GM19372 (cell line): ENCODE measurements around the gene PTPRJ.

ENCODE experiments used
- ATAC-seq: cut with Tn5 transposase; IDR thresholded peaks from one replicate; pipeline ENCODE4 v1.9.1; 2021; ENCODE audit warnings: mild to moderate bottlenecking, low read depth, moderate library complexity; ENCODE audit not compliant: unreplicated experiment

Gene PTPRJ

DNA sequence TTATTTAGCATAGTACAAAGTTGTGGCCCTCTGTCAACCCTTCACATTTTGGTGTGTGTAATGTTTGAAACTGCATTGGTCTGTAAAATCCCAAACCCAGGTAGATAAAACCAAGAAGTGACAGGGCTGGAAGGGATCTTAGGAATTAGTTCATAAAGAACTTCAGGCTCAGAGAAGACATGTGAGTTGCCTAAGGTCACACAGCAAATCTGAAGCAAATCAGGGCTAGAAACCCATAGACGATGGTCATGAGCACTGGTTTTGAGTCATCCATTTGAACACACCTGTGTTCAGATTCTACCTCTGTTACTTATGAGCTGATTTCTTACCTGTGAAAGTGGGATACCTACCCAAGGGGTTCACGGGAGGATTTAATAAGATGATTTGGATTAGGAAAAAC is 107.1 kb downstream of the PTPRJ start:
- no peak for ATAC-seq

DNA sequence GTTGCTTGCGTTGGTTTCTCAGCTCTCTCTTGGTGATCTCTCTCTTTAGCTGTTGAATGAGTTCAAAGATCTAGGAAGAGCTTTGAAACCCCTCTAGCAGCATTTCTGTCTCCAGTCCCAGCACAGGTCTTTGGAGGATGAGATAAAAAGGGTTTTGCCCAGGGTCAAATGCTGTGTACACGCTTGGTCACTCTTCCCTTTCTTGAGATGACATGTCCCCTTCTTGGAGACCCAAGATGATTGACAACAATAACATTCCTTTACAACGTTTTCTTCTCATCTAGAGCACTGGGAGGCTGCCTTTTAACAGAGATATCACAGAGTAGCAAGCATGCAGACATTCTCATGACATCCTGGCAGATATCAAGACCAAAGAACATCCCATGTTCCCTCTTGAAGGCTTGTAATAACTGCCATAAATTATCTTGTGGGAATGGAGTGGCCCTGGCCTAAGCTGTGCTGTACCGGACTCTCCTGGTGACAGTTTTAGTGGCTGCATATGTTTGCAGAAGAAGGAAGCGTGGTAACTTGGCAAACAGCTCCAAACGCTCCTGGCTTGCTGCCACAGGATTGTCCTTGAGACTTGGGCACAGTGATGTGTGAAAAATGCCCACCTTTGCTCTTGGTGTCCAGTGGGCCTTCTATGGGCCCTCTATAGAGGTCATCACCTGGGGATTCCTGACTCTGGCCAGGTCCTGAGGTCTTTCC is 107.8 kb downstream of the PTPRJ start:
- no peak for ATAC-seq

DNA sequence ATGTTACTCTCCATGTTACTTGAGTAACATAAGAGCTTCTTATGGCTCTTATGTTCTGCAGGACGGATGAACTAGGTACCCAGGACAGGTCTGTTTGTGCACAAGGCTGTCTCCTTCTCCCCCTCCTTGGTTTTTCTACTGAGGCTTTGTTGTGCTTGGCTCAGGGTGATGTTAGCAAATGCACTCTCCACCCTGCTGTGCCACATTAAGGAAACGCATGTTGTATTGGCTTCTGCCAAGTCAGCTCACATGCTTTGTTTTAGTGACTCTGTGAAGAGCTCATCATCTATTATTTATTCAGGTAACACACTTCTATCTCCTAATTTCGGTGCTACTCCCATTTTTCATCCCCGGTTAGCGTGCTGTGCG is 108.3 kb downstream of the PTPRJ start:
- no peak for ATAC-seq

DNA sequence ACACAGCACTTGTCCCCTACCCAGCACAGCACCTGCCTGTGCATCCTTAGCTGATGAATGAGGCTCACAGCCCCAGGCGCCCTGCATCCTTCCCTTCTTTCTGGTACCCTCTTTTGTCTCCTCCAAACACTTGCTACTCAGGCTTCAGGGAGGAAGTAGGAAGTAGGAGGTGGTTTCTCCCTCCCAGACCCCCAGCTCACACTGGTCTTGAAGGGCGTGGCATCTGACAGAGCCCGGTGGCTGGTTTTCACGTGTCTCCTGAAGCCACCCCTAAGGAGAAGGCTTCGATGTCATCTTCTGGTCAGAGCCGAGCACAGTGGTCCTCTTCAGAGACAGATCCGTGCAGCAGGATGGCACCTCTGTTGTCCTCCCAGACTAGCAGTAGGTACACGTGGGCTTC is 109.8 kb downstream of the PTPRJ start:
- ATAC-seq = no peak

DNA sequence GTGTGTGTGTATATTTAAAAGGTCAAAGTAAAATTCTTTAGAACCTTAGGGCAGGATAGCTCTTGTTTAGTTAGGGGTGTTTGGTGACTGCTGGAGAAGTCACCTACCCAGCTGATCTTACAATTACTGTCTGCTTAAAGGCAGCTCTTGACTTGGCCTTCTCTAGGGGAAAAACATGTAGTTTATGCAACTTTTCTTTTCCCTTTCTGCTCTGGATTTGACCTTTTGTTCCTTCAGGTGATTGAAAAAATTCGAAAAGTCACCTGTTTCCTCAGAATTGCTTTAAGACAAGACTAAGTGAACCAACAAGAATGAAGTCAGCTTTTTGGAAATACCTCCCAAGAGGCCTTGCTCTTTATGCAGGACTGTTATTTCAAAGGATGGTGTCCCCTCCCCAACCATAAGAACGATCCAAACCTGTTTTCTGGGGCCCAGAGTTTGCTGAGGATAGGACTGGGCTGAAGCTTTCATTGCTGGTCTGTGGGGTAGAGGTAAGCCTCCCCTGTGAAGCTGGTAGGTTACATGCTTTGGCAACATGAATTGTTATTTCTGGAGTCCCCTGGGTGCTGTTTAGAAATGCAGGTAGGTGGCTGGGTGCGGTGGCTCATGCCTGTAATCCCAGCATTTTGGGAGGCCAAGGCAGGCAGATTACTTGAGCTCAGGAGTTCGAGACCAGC is 111.2 kb downstream of the PTPRJ start:
- ATAC-seq = no peak

DNA sequence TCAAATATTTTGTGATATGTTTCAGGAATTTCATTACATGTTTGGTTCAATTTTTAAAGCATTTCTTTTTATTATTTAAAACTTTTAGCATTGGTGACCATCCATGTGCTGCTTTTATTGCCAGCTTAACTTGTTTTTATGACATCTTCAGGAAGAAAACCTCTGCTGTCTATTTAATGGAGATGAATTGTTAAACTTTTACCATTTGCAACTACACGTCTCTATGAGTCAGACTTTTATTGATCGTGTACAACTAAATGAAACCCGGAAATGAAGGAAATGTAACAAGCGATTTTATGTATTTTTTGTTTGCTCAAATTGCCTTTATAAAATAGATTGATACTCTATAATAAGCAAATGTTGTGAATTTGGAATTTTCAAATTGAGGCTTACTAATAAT is 113.0 kb downstream of the PTPRJ start:
- ATAC-seq = no peak

DNA sequence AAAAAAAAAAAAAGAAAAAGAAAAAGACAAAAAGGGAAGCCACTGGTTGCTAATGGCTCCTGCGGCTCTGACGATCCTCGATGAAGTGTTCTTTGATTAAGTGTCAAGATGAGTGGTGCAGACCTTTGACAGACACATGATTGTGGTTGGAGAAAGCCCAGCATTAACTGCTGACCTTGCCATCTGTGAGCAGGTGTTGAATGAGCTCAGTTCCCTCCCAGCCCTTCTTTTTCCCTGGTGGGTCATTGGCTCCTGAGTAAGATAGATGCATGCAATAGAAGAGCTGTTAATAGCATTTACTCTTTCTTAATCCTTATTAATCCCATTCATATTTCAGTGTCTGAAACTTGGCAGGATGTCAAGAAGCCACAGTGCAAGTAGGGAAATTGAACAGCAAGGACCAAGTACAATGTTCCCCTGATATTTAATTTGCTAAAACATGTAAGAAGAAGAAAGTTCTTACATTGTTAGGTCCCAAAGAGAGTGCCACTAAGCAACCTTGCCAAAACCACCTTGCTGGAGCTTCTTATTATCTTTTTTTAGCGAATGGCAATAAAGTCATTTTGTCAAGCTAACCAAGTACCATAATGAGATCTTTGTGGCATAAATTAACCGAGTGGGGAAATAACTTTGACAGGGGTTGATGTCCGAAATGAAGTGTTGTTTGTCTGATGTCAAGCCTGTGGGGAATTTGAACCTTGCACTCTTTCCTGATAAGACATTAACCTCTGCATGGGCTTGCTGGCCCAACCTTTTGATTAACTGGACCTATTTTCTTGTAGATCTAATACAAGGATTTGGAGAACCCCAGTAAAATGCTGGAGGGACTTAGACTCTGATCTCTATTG is 113.7 kb downstream of the PTPRJ start:
- no peak for ATAC-seq

DNA sequence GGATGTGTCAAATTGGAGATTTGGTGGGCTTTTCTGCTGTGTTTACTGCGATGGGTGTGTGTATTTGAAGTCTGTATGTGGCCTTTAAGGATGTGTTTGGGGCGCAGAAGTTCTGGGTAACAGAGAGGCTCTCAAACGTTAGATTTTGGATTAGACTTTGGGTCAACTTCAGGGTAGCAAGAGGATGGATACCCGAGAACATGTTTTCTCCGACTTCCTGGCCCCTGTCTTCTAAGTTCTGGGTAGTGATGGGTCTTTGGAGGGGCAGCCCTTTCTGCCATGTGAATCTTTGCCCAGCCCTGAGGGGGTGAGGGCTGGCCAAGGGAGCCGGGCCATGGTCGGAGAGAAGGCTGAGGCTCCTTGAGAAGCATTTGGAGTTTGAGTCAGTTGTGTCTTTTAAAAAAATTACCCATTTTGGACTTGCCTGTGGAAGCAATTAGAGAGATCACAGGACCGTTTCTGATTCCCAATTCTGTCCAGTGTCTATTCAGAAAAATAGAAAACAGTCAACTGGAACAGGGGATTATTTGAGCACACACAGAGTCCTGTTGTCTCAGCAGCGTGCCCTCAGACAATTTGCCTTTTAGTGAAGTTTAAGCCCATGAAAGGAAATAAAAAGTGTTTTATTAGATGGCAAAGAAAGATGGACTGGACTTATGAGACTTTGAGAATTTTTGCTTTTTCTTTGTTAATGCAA is 114.4 kb downstream of the PTPRJ start:
- no peak for ATAC-seq

DNA sequence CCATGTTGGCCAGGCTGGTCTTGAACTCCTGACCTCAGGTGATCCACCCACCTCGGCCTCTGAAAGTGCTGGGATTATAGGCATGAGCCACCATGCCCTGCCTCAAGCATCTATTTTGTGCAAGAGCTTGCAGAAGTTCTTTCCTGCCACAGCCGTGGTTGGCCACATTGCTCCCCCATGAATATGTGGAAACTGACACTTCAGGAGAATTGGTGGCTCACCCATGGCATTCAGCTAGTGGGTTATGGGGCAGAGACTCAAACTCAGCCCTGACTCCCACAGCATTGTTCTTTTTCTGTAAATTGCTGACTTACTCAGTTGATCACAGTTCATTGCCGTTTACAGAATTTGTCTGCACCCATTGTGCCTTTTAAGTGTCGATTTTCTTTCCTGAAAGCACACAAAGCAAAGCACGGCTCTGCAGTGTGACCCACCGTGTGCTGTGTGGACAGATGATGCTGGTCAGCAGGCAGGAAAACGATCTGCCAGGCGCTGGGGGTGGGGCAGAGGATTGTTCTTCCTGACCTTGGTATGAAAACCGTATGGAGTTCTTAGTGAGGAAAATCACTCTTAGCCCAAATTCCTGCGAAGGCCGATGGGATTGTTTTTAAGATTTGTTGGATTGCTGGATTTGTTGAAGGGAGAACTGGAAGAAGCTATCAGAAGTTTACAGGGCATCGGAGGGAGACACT is 115.6 kb downstream of the PTPRJ start:
- ATAC-seq = no peak

DNA sequence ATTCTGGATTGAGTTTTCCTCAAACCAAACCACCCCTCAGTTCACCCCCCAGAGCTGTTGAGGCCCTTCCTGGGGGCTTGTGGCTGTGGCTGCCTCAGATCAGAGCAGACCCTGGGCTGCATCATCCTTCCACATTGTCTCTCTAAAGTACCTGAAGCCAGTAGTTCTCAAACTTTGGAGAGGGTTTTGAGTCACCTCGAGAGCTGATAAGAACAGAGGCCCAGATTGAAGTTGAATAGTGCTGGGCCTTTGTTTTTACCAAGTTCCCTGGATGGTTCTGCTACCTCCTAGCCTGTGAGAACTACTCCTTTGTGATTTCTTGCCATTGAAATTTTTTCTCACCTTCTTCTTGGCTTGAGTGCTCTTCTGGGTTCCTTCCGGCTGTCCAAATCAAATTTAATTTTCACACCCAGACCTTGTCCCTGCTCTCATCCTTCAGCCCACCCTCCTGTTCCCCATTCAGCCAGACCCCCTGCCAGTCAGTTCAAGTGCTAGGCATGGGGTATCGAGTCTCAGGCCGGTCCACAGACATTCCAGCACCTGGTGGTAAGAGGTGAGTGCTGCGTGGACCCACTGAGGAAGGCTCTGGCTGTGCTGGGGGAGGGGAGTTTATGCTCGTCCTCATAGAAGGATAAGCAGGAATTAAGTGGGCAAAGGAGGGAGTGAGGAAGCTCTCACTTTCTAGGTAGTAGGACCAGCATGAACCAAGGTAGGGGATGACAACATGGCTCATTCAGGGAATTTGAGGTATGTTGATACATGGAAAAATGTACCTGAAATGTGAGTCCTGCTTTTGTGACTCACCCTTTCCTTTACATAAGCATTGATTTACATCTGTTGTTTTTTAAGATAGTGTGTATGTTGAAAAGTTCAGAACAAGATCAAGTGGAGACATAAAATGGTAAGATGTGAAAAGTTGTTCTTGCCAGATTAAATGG is 116.5 kb downstream of the PTPRJ start:
- ATAC-seq = no peak

DNA sequence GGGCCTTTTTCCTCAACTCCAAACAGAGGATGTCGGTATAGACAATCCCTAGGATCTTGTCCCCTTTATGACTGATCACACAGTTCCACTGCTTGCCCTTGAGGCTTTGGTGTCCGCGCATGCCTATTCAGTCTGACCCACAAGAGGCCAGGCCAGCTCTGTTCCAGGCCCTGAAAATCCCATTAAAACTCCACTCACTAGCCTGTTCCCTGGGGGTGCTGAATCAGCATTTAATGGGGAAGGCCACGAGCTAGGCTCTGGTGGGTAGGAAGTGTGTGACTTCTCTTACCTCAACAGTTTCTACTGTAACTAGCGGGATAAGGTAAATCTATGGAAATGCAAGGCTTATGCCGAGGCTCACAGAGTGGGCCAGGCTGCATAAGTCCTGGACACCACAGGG is 117.7 kb downstream of the PTPRJ start:
- ATAC-seq = no peak

DNA sequence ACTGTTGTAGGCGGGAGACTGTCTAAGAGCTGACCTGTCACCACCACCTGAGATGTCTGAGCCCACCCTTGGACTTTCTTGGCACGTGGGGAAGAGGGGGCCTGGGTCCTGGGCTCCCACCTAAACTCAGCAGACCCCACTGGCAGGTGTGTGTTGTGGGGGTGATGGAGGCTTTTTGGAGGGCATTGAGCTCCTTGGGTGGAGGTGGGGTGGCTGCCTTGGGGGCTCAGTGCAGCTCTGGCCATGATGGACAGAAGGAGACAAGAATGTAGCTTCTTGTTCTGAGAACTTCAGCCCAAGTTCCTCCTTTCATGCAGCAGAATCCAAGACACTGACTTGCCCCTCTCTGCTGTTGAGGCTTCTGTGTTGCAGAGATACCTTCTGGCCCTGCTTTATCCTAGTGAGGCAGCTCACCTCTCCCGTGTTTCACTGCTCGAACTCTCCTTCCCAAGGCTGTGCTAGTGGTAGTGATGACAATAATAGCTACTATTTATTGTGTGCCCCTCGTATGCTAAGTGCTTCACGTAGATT is 119.6 kb downstream of the PTPRJ start:
- no peak for ATAC-seq

DNA sequence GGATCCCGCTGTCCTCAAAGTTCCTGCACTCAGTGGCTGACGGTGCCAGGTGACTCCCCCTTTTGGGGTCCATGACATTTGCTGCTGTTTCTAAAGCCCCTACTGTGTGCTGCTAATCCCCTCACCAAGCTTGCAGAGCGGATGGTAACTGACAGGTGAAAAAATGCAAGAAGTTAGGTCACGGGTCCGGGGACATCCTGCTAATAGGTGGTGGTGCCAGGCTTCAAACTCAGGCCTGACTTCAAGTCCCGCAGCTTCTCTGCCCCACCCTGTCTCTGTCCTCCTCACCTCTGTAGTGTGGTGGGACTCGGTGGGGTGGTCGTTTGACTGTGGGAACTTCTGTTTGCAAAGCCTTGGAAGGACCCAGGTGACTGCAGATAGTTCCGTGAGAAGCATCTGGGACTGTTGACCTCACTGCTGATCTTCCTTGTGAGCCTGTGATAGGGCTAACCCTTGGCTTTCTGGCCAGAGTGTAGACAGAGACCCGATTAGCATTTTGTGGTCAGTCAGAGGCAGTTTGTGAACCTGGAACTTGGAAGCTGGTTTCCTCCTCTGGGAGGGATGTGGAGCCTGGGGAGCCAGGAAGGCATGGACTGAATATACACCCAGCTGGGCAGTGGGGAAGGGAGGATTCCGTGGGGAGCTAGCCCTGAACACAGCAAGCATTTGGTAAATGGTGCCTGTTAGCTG is 120.8 kb downstream of the PTPRJ start:
- no peak for ATAC-seq

DNA sequence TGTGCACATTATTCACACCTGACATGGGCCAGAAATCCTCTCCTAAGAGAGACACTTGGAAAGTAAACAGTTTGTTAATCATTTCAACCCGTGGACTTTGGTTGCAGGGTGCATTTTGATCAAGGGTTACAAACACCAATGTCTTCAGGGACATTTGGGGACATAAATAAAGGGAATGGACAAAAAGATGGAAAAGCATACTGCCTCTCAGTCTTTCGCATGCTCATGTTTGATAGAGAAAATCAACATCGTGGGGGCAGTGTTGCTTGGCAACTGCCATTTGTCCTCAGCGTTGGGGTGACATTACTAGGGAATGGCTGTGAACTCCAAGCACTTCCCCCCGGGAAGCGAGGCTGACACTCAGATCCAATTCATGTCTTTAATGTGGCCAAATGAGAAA is 121.6 kb downstream of the PTPRJ start:
- no peak for ATAC-seq

DNA sequence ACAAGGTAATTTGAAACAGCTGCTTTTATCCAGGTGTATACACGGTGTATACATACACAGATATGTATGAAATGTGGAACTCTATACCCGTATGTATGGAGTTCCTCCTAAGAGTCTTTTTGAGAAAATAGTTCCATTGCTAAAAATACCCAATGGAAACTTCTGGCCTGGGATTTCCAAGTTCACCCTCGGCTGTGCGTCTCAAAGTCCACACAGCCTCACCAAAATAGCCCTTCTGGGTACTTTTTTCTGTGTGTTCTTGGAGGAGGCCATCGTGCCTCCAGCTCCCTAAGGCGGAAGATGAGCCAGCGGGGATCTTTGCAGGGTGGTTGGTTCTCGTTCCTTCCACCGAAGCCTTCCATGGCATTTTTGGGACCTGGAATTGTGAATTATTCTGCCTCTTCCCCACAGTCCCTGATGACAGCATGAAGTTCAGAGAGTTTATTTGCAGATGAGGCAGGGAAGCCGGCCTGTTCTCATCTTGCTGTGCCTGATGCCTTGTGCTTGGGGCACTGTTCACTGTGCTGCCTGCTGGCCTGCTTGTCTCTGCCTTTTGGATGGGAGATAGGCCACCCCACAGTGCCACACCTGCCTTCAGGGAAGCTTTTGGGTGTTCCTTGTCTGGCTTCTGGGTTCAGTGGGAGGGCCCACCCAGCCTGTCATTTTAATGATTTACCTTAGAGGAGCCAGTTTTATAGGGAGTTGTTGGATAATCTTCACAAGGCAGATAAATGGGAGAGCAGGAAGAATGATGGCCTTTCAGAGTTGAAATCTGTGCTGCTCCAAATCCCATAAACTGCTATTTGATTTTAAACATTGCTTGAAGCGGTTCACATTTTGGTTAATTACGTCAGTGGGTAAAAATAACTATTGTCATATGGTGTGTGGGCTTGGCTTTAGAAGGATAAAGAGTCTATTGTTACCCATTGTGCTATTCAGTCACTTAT is 123.5 kb downstream of the PTPRJ start:
- no peak for ATAC-seq

DNA sequence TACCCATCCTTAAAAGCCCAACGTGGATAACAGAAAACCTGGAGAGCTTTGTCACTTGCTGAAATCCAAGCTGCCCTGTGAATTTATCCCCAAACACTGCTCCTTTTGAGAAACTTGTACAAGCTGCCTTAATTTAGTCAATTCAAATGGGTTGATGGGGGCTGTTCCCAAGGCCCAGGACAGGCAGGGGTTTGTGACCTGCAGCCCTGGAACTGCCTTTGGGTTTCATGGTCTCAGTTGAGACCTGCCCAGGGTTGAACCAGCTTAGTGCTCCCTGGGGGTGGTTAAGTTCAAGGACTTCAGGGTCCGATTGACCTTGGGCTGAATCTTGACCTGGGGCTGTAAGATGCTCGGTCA is 124.2 kb downstream of the PTPRJ start:
- no peak for ATAC-seq
